HepG2 (cell line): ENCODE results near the gene METTL22. TPM values are rescaled to one million over a fixed set of nuclear protein-coding genes. Genes with fewer than 3 reads are reported as not detected.

Experiments
- ATAC-seq: fragments of 200-7000 bp; cut with Tn5 transposase; 3 replicates; pipeline ENCODE4 v1.9.1; 2020; ENCODE audit warnings: mild to moderate bottlenecking, moderate library complexity
- BruUV-seq: library from RNA; stranded (reverse); fragments of 400-500 nt; replicated peaks from 2 replicates; lab custom pipeline; 2021; lab: Mats Ljungman, UMichigan
- CTCF ChIA-PET: fragments of 300-600 bp; formaldehyde crosslinking; extraction: SDS; loops from one replicate; lab custom pipeline; 2021; ENCODE audit warnings: low total read pairs, inconsistent platforms, low intra/inter-chr PET ratio; lab: Yijun Ruan, JAX
- POLR2A ChIA-PET: fragments of 350-600 bp; sonication (Branson Sonifier 250); formaldehyde crosslinking; loops from one replicate; lab custom pipeline; 2020; ENCODE audit warnings: antibody characterized with exemption, inconsistent platforms; lab: Yijun Ruan, JAX
- DNase-seq: peaks from one replicate; pipeline ENCODE4 v3.0.0-alpha.2; 2015; ENCODE audit warnings: low spot score
- FAIRE-seq: peaks from 3 replicates; lab custom pipeline; 2011; peaks lifted over from hg19 to GRCh38; lab: Jason Lieb, UNC
- H2AFZ ChIP-seq: one replicate; pipeline ENCODE4 v1.6.1; 2011; ENCODE audit warnings: low read length, inconsistent platforms
- H3K27ac ChIP-seq: fragments of 300-600 bp; 3 replicates; pipeline ENCODE4 v1.8.0; 2011; ENCODE audit warnings: mixed run types, mild to moderate bottlenecking, mixed read lengths, low read length, inconsistent platforms; ENCODE audit not compliant: insufficient read depth; ENCODE audit errors: extremely low read length
- H3K27me3 ChIP-seq, 2 experiments: fragments of 200-600 bp in 1 of 2; 2 replicates in 1 of 2; 3 replicates in 1 of 2; pipeline versions ENCODE4 v1.6.0 to v1.8.0; 2011; ENCODE audit warnings: low read length in 2 of 2, mild to moderate bottlenecking in 2 of 2, moderate library complexity in 2 of 2, inconsistent platforms in 1 of 2; ENCODE audit not compliant: insufficient read depth in 2 of 2, control insufficient read depth in 1 of 2
- H3K36me3 ChIP-seq, 2 experiments: fragments of 200-600 bp in 1 of 2; replicated peaks in 1 of 2; 2 replicates in 1 of 2; 3 replicates in 1 of 2; pipeline versions ENCODE4 v1.5.1 to v1.8.0; 2011; ENCODE audit warnings: low read length in 2 of 2, inconsistent platforms in 1 of 2; ENCODE audit not compliant: insufficient read depth in 2 of 2, control insufficient read depth in 1 of 2
- H3K4me1 ChIP-seq: 2 replicates; pipeline ENCODE4 v1.5.1; 2012; ENCODE audit warnings: low read length, inconsistent platforms; ENCODE audit not compliant: insufficient read depth
- H3K4me2 ChIP-seq: 2 replicates; pipeline ENCODE4 v1.6.0; 2011; ENCODE audit warnings: low read depth, low read length, inconsistent platforms
- H3K4me3 ChIP-seq, 3 experiments: fragments of 200-600 bp in 1 of 3; sonication (generic), shearing (Covaris generic) in 1 of 3; replicated peaks in 1 of 3; 2 replicates each; pipeline ENCODE4 v1.5.1; 2011 to 2016; ENCODE audit warnings: low read length in 3 of 3, inconsistent platforms in 2 of 3, low read depth in 2 of 3, mild to moderate bottlenecking in 2 of 3, control low read depth in 1 of 3, mixed read lengths in 1 of 3; ENCODE audit not compliant: insufficient read depth in 1 of 3
- H3K79me2 ChIP-seq: one replicate; pipeline ENCODE4 v1.6.1; 2011; ENCODE audit warnings: low read length, inconsistent platforms; ENCODE audit not compliant: insufficient read depth
- H3K9ac ChIP-seq: 2 replicates; pipeline ENCODE4 v1.6.0; 2011; ENCODE audit warnings: mild to moderate bottlenecking, low read depth, low read length, inconsistent platforms; ENCODE audit not compliant: insufficient read depth
- H3K9me3 ChIP-seq: 2 replicates; pipeline ENCODE4 v1.5.1; 2012; ENCODE audit warnings: mild to moderate bottlenecking, low read length
- H4K20me1 ChIP-seq: 2 replicates; pipeline ENCODE4 v1.6.0; 2011; ENCODE audit warnings: inconsistent platforms, mild to moderate bottlenecking, low read length, moderate library complexity; ENCODE audit not compliant: insufficient read depth
- CREB3 ChIP-seq: sonication (generic); formaldehyde crosslinking; IDR thresholded peaks from 2 replicates; pipeline ENCODE4 v1.5.0; 2020; ENCODE audit warnings: missing genetic modification reagents
- EHMT2 ChIP-seq: fragments of 200-600 bp; sonication (generic); IDR thresholded peaks from 2 replicates; pipeline ENCODE4 v1.7.0; 2017; ENCODE audit warnings: antibody characterized with exemption, low read depth, low read length, borderline replicate concordance
- RBFOX2 ChIP-seq: fragments of 200-400 bp; formaldehyde crosslinking; IDR thresholded peaks from 2 replicates; pipeline ENCODE4 v1.6.1; 2017; ENCODE audit warnings: low read depth, mild to moderate bottlenecking, low read length
- TRAFD1 ChIP-seq: sonication (generic); formaldehyde crosslinking; IDR thresholded peaks from 2 replicates; pipeline ENCODE4 v1.5.1; 2020; ENCODE audit warnings: missing genetic modification reagents, mild to moderate bottlenecking, borderline replicate concordance
- ZNF546 ChIP-seq: sonication (generic); formaldehyde crosslinking; conservative IDR thresholded peaks from 2 replicates; pipeline ENCODE4 v1.8.1; 2023; ENCODE audit warnings: mild to moderate bottlenecking, missing genetic modification reagents
- in situ Hi-C: cut with HindIII; loops from 2 replicates; pipeline ENCODE4 v1.10.0; 2017; ENCODE audit warnings: low pct_unique_long_range_greater_than_20kb; ENCODE audit not compliant: extremely low pct_ligation_motif_present
- intact Hi-C: fragments of 100-400 bp; cut with micrococcal nuclease; formaldehyde crosslinking; loops from one replicate; pipeline ENCODE4 v1.10.0; 2022; ENCODE audit not compliant: unreplicated experiment
- polyA plus RNA-seq, 8 experiments: library from polyadenylated mRNA; depleted of rRNA in 3 of 8; stranded (reverse) in 7 of 8; unstranded in 1 of 8; fragments of >200 nt; fragmentation: Illumina TruSeq in 4 of 8; extraction: Trizol in 4 of 8; gene quantifications; 2 replicates each; pipeline versions ENCODE4 v1.2.1 to v1.2.3, GENCODE V29; 2011 to 2016; ENCODE audit warnings: low read depth in 4 of 8, missing spikeins in 1 of 8, mixed read lengths in 1 of 8; ENCODE audit not compliant: insufficient read depth in 1 of 8
- total RNA-seq, 5 experiments: library from RNA; depleted of rRNA; stranded (reverse); fragments of >200 nt; fragmentation: Illumina TruSeq; extraction: Trizol; gene quantifications; 2 replicates each; pipeline ENCODE4 v1.2.3, GENCODE V29; 2016; ENCODE audit warnings: low read depth in 1 of 5
- TF ChIP-seq, protein P1 (sequence below): sonication (generic); formaldehyde crosslinking; IDR thresholded peaks from 2 replicates; pipeline ENCODE4 v1.8.0; 2023; ENCODE audit warnings: mild to moderate bottlenecking, missing genetic modification reagents

METTL22 gene
- total and polyA plus RNA-seq, 2 of the 13 experiments (the other 11 are each of a cell fraction or from before 2014, with no cell fraction given) = 36.2 to 94.8 TPM

DNA sequence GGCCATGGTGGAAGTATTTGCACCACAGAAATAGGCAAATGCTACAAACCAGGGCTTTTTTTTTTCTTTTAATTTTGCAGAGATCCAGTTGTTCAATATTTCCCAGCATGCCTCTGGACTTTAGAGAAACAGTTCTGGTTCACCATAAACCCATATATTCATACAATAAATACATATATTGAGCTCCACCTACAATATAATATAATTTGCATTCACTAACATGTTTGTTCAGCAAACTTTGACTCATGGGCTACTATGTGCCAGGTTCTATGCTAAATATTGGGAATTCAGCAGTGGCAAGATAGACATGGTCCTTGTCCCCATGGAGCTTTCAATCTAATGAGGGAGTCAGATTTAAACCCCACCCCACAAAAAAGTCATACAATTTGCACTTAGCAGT lies 34.4 kb upstream of the METTL22 start:
- ATAC-seq (no peak), FAIRE-seq (no peak)
- CTCF ChIA-PET = no interaction called here
- in situ Hi-C loops = no loop called here
- Histone ChIP-seq H3K9me3 (no peaks in the 10 kb centered on the region), H3K4me2 (no peak overlapping the region), H2AFZ (no peak overlapping the region), H3K79me2 (no peaks in the 10 kb centered on the region), H3K27ac (no peak overlapping the region), H3K36me3 (no peaks in the 10 kb centered on the region), H3K9ac (no peak overlapping the region), H3K4me1 (peaks cover 25% of the 10 kb centered on the region), H3K27me3 (peaks cover 13 to 55% of the 10 kb centered on the region in 2 experiments; a peak in 4 of 5 replicates), H3K4me3 (no peak overlapping the region), H4K20me1 (no peaks in the 10 kb centered on the region)
- intact Hi-C loops = no loop called here
- no peak for TF ChIP-seq ZNF546 (CRISPR knock-in tag)
- TF ChIP-seq CREB3 (CRISPR knock-in tag) = no peak
- TF ChIP-seq, protein P1, sequence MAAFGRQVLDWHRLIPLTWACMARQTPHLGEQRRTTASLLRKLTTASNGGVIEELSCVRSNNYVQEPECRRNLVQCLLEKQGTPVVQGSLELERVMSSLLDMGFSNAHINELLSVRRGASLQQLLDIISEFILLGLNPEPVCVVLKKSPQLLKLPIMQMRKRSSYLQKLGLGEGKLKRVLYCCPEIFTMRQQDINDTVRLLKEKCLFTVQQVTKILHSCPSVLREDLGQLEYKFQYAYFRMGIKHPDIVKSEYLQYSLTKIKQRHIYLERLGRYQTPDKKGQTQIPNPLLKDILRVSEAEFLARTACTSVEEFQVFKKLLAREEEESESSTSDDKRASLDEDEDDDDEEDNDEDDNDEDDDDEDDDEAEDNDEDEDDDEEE (CRISPR knock-in tag) = no peak
- no peak for TF ChIP-seq EHMT2
- no peak for TF ChIP-seq TRAFD1 (CRISPR knock-in tag)
- TF ChIP-seq RBFOX2 = no peak
- TF ChIP-seq, all 625 proteins: peak for 0
- BruUV-seq = no TSS peak
- no peak for DNase-seq
- POLR2A ChIA-PET = interaction anchor here (0.9 kb wide), 1 partner anchor 12 kb away, joined by 3 read pairs; no protein-coding TSS in a partner anchor
